ENCODE measurements around the gene USP5. TPM values are rescaled to one million over a fixed set of nuclear protein-coding genes. Genes with fewer than 3 reads are reported as not detected.
A peak's percentile ranks its signal among the peaks of the same experiment; 100 is the strongest.

The USP5 gene
- total RNA-seq, 2 donors from 2014 or later, result 82.6 to 132 TPM

- no peak overlapping the region for H3K27ac ChIP-seq
- no peak overlapping the region for H3K9ac ChIP-seq (ENCODE audit: low read depth in 2 of 2, low read length in 2 of 2)
- no peaks in the 10 kb centered on the region for H3K9me3 ChIP-seq
- H3K36me3 ChIP-seq, result no peaks in the 10 kb centered on the region
- no peaks in the 10 kb centered on the region for H3K4me1 ChIP-seq
- H3K4me3 ChIP-seq, result no peak overlapping the region
- intact Hi-C loops (cut with DNase I), result loop anchor here (5.0 kb wide), 1 partner anchor 86 kb away; no protein-coding TSS in a partner anchor
- no peak for TF ChIP-seq CTCF (IDR thresholded peaks at IDR 0.05)
- H3K27me3 ChIP-seq, result peaks cover 16% of the 10 kb centered on the region
- DNase-seq, result no peak
These were observed 28.5 kb upstream of the USP5 start for GRCh38 chr12:6823182-6824084.

- Histone ChIP-seq H3K4me3 (no peak overlapping the region), H3K27ac (no peak overlapping the region), H3K9ac (ENCODE audit: low read depth in 2 of 2, low read length in 2 of 2) (no peak overlapping the region), H3K36me3 (no peaks in the 10 kb centered on the region), H3K27me3 (peaks cover 23% of the 10 kb centered on the region), H3K4me1 (no peaks in the 10 kb centered on the region), H3K9me3 (no peaks in the 10 kb centered on the region)
- no peak for TF ChIP-seq CTCF (IDR thresholded peaks at IDR 0.05)
- DNase-seq, result no peak
- intact Hi-C loops (cut with DNase I), result loop anchor here (5.0 kb wide), 1 partner anchor 87 kb away; no protein-coding TSS in a partner anchor
These were observed 27.7 kb upstream of the USP5 start for GRCh38 chr12:6824085-6824775.

GRCh38 chr12:6824901-6825381, 27.0 kb upstream of the USP5 start:
- no peaks in the 10 kb centered on the region for H3K4me1 ChIP-seq

GRCh38 chr12:6825398-6826124, 26.4 kb upstream of the USP5 start:
- Histone ChIP-seq H3K9me3 (no peaks in the 10 kb centered on the region), H3K4me1 (no peaks in the 10 kb centered on the region), H3K36me3 (no peaks in the 10 kb centered on the region), H3K9ac (ENCODE audit: low read depth in 2 of 2, low read length in 2 of 2) (peak overlapping the region in 1 of 2 donors; percentile 5), H3K4me3 (no peak overlapping the region), H3K27ac (no peak overlapping the region), H3K27me3 (peaks cover 29% of the 10 kb centered on the region)
- peak; percentile 91 for DNase-seq
- TF ChIP-seq CTCF (IDR thresholded peaks at IDR 0.05), result peak; percentile 93
- intact Hi-C loops (cut with DNase I), result loop anchor here (5.0 kb wide), 1 partner anchor 73 kb away; the partner anchor contains the start of gene MLF2

More at GRCh38 chr12:6824901-6825381, 27.0 kb upstream of the USP5 start:
- Histone ChIP-seq H3K9ac (ENCODE audit: low read depth in 2 of 2, low read length in 2 of 2) (no peak overlapping the region), H3K4me3 (no peak overlapping the region), H3K27ac (no peak overlapping the region), H3K9me3 (no peaks in the 10 kb centered on the region), H3K36me3 (no peaks in the 10 kb centered on the region), H3K27me3 (peaks cover 29% of the 10 kb centered on the region)
- no peak for DNase-seq
- intact Hi-C loops (cut with DNase I), result loop anchor here (5.0 kb wide), 2 partner anchors 73 to 88 kb away; partner anchors contain the start of gene MLF2
- no peak for TF ChIP-seq CTCF (IDR thresholded peaks at IDR 0.05)
